OCI-LY3 (cell line): ENCODE measurements around the gene GTF3C4.

Source experiments
- H2AFZ ChIP-seq: fragments of 200-600, 300-600 bp; shearing (Covaris generic); 2 replicates; pipeline ENCODE4 v1.6.0; 2014; ENCODE audit warnings: antibody characterized with exemption, low read depth, low read length
- H3K27ac ChIP-seq: fragments of 200-600, 300-600 bp; sonication (generic); 2 replicates; pipeline ENCODE4 v1.5.1; 2014; ENCODE audit warnings: mild to moderate bottlenecking, low read length, moderate library complexity, mixed read lengths
- H3K27me3 ChIP-seq: fragments of 200-600, 300-600 bp; sonication (generic); 2 replicates; pipeline ENCODE4 v1.6.1; 2014; ENCODE audit warnings: low read depth, low read length, mixed read lengths
- H3K36me3 ChIP-seq: fragments of 200-600, 300-600 bp; sonication (generic); replicated peaks from 2 replicates; pipeline ENCODE3; 2014; ENCODE audit warnings: low read depth, low read length, mixed read lengths
- H3K4me1 ChIP-seq: fragments of 300-600, 200-600 bp; sonication (generic); 2 replicates; pipeline ENCODE4 v1.6.1; 2014; ENCODE audit warnings: low read length, mixed read lengths
- H3K4me2 ChIP-seq: fragments of 200-600, 300-600 bp; sonication (generic); 2 replicates; pipeline ENCODE4 v1.6.1; 2014; ENCODE audit warnings: low read length, mixed read lengths
- H3K4me3 ChIP-seq: fragments of 300-600, 200-600 bp; sonication (generic); 2 replicates; pipeline ENCODE4 v1.5.1; 2014; ENCODE audit warnings: antibody characterized with exemption, mild to moderate bottlenecking, low read length, moderate library complexity
- H3K79me2 ChIP-seq: fragments of 300-600, 200-600 bp; shearing (Covaris generic); 2 replicates; pipeline ENCODE4 v1.6.1; 2014; ENCODE audit warnings: mild to moderate bottlenecking, low read length, mixed read lengths
- H3K9ac ChIP-seq: fragments of 300-600, 200-600 bp; shearing (Covaris generic); 2 replicates; pipeline ENCODE4 v1.6.0; 2014; ENCODE audit warnings: mild to moderate bottlenecking, low read length, moderate library complexity
- H3K9me3 ChIP-seq: fragments of 200-600, 300-600 bp; shearing (Covaris generic); 2 replicates; pipeline ENCODE4 v1.6.1; 2014; ENCODE audit warnings: low read length, mixed read lengths; ENCODE audit not compliant: insufficient read depth
- H4K20me1 ChIP-seq: fragments of 200-600, 300-600 bp; sonication (generic); 2 replicates; pipeline ENCODE4 v1.6.1; 2016; ENCODE audit warnings: low read length, mixed read lengths; ENCODE audit not compliant: insufficient read depth
- CTCF ChIP-seq: fragments of 200-600, 300-600 bp; sonication (generic); IDR thresholded peaks from 2 replicates; pipeline ENCODE4 v1.5.1; 2014; ENCODE audit warnings: antibody characterized with exemption, low read length, low read depth
- EZH2phosphoT487 ChIP-seq: fragments of 200-600 bp; shearing (Covaris generic); IDR thresholded peaks from 2 replicates; pipeline ENCODE4 v1.6.1; 2018; ENCODE audit warnings: antibody characterized with exemption, mixed run types, low read depth

GTF3C4 gene

GRCh38 chr9:132663117-132663516, 7.1 kb upstream of the GTF3C4 start:
- Histone ChIP-seq H3K4me3 (no peak overlapping the region), H3K9me3 (no peaks in the 10 kb centered on the region), H3K27me3 (no peaks in the 10 kb centered on the region), H2AFZ (no peak overlapping the region), H3K4me2 (no peak overlapping the region), H3K36me3 (peaks cover 43% of the 10 kb centered on the region), H3K27ac (no peak overlapping the region), H3K9ac (no peak overlapping the region), H3K79me2 (peaks cover 84% of the 10 kb centered on the region), H4K20me1 (0 out of 2 replicates have a peak, but pooled peaks cover 9% of the 10 kb centered on the region), H3K4me1 (peaks cover 7% of the 10 kb centered on the region)
- TF ChIP-seq CTCF = no peak
- no peak for TF ChIP-seq EZH2phosphoT487

- Histone ChIP-seq H3K9ac (no peak overlapping the region), H3K36me3 (peaks cover 36% of the 10 kb centered on the region), H3K4me3 (no peak overlapping the region), H3K4me1 (peaks cover 6% of the 10 kb centered on the region), H4K20me1 (0 out of 2 replicates have a peak, but pooled peaks cover 9% of the 10 kb centered on the region), H2AFZ (no peak overlapping the region), H3K27me3 (no peaks in the 10 kb centered on the region), H3K27ac (no peak overlapping the region), H3K4me2 (no peak overlapping the region), H3K79me2 (peaks cover 91% of the 10 kb centered on the region), H3K9me3 (no peaks in the 10 kb centered on the region)
- no peak for TF ChIP-seq CTCF
- TF ChIP-seq EZH2phosphoT487 = no peak
Measured at GRCh38 chr9:132663851-132664250, 6.4 kb upstream of the GTF3C4 start.

- TF ChIP-seq CTCF (no peak), EZH2phosphoT487 (no peak)
- peaks cover 29% of the 10 kb centered on the region for H4K20me1 ChIP-seq
- peak overlapping the region; percentile 93 for H3K9ac ChIP-seq
- no peaks in the 10 kb centered on the region for H3K27me3 ChIP-seq
- peaks cover 16% of the 10 kb centered on the region for H3K36me3 ChIP-seq
- peak overlapping the region; percentile 83 for H3K27ac ChIP-seq
- peak overlapping the region; percentile 92 for H3K4me3 ChIP-seq
- H2AFZ ChIP-seq = peak overlapping the region; percentile 94
- H3K4me2 ChIP-seq = peak overlapping the region; percentile 67
- H3K4me1 ChIP-seq = peaks cover 17% of the 10 kb centered on the region
- H3K79me2 ChIP-seq = peaks cover 100% of the 10 kb centered on the region
- no peaks in the 10 kb centered on the region for H3K9me3 ChIP-seq
Measured at GRCh38 chr9:132669319-132669697, 956 bp upstream of the GTF3C4 start.

- Histone ChIP-seq H3K4me2 (peak within 1 kb of the TSS; percentile 86), H3K4me1 (peaks cover 17% of the 10 kb centered on the region), H3K36me3 (peaks cover 16% of the 10 kb centered on the region), H3K79me2 (peaks cover 100% of the 10 kb centered on the region), H3K27ac (peak within 1 kb of the TSS; percentile 83), H3K4me3 (peak within 1 kb of the TSS; percentile 92), H3K9me3 (no peaks in the 10 kb centered on the region), H4K20me1 (peaks cover 31% of the 10 kb centered on the region), H3K27me3 (no peaks in the 10 kb centered on the region), H3K9ac (peak within 1 kb of the TSS; percentile 93), H2AFZ (peak within 1 kb of the TSS; percentile 94)
- TF ChIP-seq EZH2phosphoT487 = no peak
- TF ChIP-seq CTCF = no peak
Measured at GRCh38 chr9:132669698-132670456, 387 bp upstream of the GTF3C4 start, which contains the start of gene DDX31. Gene DDX31 (minus strand): TSS chr9:132669983. CDS start chr9:132669934, 49 bp downstream.
